HG02885 (cell line): ENCODE results near the gene ITGA1.
"Not testable (repeated sequence)": the region's sequence is repeated elsewhere in the genome, so short reads cannot be mapped to it uniquely, and the experiment has no call there.

Source experiments
- ATAC-seq: cut with Tn5 transposase; IDR thresholded peaks from one replicate; pipeline ENCODE4 v1.9.1; 2021; ENCODE audit warnings: mild to moderate bottlenecking; ENCODE audit not compliant: unreplicated experiment, poor library complexity

The ITGA1 gene

DNA sequence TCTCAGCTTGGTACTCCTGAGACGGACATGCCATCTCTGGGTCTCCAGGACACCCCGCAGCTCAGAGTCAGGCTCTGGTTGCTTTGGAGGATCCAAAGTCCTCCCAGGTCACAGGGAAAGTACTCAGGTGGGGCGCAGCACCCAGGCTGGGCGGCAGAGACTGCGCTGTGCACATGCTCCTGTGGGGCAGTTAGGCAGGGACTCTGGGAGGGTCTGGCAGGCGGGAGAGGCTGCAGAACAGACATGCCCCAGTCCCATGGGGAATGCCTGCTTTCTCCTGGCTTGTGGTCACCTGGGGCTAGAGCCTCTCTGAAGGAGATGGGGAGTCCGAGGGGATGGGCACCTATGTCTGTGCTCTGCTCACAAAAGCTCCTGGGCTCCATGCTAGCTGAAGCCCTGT is 156.1 kb downstream of the ITGA1 start:
- no peak for ATAC-seq

GRCh38 chr5:52945040-52945439 is 157.3 kb downstream of the ITGA1 start:
- ATAC-seq, result no peak

DNA sequence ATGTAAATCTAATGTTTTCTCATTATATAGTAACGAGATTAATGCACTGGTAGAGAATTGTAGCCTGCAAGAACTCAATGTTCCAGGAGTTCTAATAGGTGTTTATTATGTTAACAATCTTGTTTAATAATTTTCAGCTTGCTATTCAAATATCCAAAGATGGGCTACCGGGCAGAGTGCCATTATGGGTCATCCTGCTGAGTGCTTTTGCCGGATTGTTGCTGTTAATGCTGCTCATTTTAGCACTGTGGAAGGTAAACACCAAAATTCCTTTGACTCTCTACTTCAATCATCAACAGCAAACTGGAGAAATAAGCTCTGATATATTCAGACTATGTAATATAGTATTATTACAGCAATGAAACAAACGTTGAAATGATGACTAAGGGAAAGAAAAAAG is 159.5 kb downstream of the ITGA1 start:
- ATAC-seq, result no peak

DNA sequence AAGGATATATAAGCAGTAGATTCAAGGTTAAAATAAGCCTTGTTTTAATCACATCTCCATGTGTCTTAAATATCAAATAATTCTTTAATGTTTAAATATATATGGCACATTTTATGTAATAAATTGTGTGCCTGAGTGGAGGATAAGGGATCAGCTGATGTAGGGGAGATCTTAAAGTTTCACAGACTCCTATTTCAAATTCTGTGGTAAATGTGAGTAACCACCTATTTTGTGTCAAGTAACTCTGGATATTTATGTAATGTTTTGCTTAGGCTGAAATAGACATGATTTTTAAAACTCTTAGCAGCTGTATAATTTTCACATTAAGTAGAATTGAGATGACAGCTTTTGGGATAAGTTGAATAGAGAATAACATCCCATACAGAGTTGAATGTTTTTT is 160.1 kb downstream of the ITGA1 start:
- ATAC-seq, result no peak

GRCh38 chr5:52948418-52949076 is 160.8 kb downstream of the ITGA1 start:
- peak; percentile 100 for ATAC-seq

GRCh38 chr5:52950686-52951085 is 163.0 kb downstream of the ITGA1 start:
- ATAC-seq, result no peak

DNA sequence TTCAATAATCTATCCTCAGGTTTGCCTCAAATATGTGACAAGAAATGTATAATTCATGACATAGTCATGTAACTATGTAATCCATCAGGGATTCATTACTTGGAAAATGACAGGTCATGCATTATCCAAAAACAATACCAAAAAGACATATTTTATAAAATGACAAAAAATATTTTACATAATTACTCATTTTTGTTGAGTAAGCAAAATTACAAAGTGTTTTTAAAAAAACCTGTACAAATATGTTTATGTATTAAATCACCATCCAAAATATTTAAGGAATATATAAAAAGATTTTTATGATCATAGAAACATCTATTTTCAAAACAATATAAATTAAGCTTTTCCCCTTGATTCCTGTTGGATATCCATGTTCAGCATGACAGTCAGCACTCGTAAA is 164.8 kb downstream of the ITGA1 start:
- ATAC-seq, result no peak

- no peak for ATAC-seq
Measured at GRCh38 chr5:52956014-52956413, 168.3 kb downstream of the ITGA1 start.

DNA sequence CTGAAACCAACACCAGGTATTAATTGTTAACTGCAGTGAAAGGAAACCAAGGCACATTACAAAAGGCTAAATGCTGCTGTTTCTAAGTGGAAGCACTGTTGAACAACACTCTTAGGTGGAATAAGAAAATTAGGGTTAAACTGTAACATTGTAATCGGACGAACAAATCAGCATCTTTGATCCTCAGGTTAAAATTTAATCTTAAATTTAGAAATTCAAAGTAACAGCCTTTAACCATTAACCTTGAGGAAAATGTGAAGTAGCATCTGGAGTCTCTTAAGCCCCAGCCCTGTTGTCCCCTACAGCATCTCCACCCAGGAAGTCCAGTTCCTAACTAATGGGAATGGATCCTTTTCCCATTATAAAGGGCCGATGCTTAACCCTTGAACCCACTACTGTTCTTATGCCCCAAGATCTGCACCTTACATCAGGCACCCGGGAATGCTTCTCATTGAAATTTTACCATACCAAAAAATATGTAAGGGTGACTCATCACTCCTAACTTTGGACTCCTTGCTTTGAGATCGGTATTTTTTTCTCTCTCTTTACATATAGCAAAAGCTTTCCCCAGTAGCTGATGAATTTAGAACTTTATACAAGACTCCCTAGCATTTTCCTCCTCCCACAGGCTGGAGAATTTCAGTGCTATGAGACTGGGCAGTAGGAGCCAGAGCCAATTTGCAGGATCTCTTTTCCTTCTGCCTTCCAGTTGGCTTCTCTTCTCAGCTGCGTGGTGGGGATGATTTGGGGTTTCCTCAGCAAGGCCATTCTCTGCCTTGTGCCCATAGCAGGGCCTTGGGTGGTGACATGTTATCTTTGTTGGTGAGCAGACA is 169.4 kb downstream of the ITGA1 start:
- no peak for ATAC-seq

GRCh38 chr5:52961274-52961681 is 173.6 kb downstream of the ITGA1 start:
- ATAC-seq, result no peak

GRCh38 chr5:52963636-52964035 is 175.9 kb downstream of the ITGA1 start:
- ATAC-seq, result no peak

DNA sequence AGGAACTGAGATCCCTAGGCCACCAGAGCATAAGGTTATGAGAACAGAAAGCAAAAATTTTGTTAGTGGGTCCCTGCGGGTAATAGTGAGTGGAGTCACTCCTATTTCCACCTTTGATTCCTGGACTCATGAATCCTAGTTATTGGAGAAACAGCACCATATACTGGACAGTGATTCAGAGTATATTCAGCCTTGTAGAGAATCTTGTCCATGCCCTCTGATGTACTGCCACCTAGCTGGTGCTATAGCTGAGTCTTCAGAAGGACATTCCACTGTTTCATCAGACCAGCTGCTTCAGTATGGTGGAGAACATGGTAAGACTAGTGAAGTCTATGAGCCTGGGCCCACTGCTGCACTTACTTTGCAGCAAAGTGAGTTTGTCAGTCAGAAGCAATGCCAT is 176.4 kb downstream of the ITGA1 start:
- ATAC-seq, result no peak

DNA sequence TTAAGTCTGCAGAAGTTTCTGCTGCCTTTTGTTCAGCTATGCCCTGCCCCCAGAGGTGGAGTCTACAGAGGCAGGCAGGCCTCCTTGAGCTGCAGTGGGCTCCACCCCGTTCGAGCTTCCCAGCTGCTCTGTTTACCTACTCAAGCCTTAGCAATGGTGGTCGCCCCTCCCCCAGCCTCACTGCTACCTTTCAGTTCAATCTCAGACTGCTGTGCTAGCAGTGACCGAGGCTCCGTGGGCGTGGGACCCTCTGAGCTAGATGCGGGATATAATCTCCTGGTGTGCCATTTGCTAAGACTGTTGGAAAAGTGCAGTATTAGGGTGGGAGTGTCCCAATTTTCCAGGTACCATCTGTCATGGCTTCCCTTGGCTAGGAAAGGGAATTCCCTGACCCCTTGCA is 188.4 kb downstream of the ITGA1 start:
- not testable (repeated sequence) for ATAC-seq

- no peak for ATAC-seq
Measured at GRCh38 chr5:52977264-52977897, 189.7 kb downstream of the ITGA1 start.

DNA sequence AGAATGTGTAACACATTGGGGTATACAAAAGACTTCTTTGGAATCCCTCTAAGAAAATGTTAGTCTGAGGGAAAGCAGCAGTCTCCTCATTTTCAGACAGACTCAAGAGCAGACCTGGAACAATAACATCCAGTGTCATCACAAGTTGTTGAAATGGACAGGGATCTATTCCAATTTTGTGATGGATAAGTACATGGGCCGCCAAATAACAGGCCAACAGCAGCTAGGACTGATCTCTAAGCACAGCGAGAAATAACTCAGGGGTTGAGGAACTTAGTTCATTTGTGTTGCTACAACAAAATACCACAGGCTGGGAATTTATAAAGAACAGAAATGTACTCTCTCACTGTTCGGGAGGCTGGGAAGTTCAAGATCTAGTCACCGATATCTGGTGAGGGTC is 193.8 kb downstream of the ITGA1 start:
- ATAC-seq, result no peak

GRCh38 chr5:52983731-52984636 is 196.3 kb downstream of the ITGA1 start:
- no peak for ATAC-seq

DNA sequence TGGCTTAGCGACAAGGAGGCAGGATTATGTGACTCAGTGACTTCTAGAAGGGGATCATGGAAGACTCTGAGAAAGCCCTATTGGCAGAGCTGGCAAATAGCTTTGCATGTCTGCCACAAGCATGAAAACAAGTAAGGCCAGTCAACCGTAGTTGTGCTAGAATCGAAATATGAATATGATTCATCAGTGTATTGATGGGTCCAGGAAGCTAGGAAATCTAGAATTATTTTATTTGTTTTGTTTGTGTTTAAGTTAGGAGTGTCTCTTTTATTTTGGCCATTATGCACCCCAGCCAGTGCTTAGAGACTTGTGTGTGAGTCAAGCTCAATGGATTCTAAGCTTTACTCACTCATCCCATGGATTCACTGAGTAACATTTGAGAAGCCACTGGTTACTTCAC is 197.6 kb downstream of the ITGA1 start:
- ATAC-seq, result no peak

DNA sequence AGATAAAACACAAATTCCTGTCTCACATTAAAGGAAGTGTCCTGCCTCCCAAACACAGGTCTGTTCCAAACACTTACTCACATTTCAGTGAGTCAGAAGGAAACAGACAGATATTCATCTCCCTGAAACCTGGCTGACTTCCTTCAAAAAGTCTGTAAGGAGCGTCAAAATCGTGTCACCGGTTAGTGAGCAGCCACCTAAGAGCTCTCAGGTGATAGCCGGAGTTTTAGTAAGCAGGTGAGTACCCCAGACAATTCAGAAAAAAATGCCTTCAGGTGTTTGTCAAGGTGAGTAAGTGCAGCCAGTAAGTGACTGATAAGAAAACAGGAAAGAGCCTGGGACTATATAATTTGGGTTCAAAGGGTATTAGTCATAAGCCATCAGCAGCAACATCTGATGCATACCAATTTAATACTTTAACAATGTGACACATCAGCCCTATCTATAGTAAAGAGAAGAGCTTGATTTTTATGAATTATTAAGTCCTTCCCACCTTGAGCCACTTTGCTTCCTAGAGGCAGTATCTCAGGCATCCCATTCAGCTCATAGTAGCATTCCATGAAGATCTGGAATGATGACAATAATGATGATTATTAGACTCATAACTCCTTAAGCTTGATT is 200.1 kb downstream of the ITGA1 start:
- no peak for ATAC-seq

- ATAC-seq, result peak; percentile 23
Measured at GRCh38 chr5:52988335-52989024, 200.8 kb downstream of the ITGA1 start.
